GM15510 (cell line): ENCODE data around the gene HMGB4.

ENCODE experiments used
- POLR2A ChIP-seq: IDR thresholded peaks from 3 replicates; pipeline ENCODE4 v1.6.1; 2011; ENCODE audit warnings: borderline replicate concordance; ENCODE audit not compliant: insufficient read length; ENCODE audit errors: extremely low read depth

HMGB4 gene

DNA sequence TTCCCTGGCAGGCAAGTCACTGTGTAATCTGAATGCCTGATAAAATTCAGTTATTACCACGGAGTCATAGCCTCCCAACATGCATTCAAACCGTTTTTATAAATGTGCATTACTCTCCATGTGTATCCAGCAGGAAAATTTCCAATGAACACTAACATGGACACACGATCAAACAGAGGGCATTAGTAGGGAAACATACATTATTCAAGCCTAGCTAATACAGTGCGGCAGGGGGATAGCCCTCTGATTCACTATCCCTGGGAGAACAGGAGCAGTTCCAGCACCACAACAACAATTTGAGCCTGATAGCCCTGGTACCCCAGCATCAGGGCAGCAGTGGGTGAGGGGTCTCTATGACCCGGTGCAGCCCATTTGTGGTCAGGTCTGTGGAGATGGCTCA, 35.8 kb upstream of the HMGB4 start:
- TF ChIP-seq POLR2A, result no peak

DNA sequence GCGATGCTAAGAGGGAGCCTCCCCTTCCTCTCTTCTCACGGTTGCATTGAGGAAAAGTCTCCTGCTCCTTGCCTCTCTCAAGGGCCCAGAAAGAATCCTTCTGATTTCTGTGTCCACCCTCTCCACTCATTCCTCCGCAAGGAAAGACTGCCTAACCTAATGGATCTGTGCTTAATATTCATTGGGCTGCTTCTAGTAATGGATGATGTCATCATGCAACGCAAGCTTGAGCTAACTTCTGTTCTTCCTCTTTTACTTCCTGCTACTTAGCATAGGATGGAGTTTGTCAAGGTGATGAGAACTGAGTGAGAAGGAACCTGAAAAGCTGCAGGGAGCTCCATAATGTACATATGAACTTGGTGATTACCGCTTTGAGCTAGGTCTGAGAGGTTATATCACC, 35.2 kb upstream of the HMGB4 start:
- TF ChIP-seq POLR2A, result no peak

DNA sequence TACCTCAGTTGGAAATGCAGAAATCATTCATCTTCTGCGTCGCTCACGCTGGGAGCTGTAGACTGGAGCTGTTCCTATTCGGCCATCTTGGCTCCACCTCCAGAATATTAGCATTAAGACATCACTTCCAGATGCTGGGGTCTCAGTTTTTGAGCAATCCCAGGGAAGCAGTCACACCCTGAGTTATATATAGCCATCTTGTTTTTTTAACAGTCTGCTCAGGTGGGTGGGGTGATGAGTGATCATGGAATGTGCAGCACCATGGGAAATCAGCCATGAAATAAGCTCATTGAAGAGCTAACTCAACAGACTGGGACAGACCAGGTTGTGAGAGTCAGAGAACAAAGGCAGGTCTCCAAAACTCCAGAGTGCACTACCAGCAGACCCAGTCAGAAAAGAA, 27.0 kb upstream of the HMGB4 start:
- TF ChIP-seq POLR2A, result no peak

DNA sequence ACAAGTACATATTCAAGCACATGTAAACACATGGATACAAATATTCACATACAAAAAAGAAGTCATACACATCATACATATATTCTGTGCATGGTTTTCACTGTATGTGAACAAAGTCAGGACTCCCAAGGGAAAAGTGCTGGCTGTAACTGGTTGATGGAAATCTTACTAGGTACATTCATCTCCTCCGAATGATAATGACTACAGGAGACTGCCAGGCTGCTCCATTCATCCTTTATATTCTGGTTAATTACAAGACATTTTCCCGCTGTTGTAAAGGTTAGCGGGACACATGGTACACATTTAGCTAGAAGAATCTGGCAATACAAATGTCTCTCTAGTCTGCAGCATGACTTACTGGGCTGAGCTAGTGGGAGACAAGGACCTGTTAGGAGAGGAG, 26.2 kb upstream of the HMGB4 start:
- no peak for TF ChIP-seq POLR2A

DNA sequence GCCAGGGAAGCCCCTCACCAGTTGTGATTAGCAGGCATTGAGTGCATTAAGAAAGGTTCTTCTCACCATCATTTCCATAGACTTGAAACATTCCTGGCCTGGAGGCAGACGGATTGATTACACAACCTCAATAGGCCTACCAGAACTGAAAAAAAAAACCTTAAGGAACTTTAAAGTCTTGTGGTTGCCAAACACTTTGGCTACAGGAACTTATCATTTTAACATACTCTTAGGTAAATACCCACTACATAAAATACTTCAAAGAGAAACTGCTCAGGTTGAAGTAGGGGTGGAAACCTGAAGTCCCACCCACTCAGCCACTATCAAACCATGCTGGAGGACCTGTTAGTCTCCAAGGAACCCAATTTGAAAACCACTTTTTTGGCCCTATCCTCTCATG, 22.4 kb upstream of the HMGB4 start:
- no peak for TF ChIP-seq POLR2A

DNA sequence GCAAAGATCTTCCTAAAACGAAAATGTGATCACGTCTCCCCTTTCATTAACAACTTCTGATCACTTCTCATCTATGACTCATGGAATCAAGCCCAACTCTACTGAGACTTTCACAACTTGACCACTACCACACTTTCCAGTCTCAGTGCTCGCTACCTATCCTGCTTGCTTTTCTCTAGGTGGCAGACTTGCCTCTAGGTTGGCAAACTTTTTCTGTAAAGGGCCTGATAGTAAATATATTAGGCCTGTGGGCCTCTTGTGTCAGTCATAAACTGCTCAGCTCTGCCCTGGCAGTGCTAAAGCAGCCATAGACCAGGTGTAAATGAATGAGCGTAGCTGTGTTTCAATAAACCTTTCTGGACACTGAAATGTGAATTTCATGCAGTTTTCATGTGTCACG, 21.5 kb upstream of the HMGB4 start:
- no peak for TF ChIP-seq POLR2A

DNA sequence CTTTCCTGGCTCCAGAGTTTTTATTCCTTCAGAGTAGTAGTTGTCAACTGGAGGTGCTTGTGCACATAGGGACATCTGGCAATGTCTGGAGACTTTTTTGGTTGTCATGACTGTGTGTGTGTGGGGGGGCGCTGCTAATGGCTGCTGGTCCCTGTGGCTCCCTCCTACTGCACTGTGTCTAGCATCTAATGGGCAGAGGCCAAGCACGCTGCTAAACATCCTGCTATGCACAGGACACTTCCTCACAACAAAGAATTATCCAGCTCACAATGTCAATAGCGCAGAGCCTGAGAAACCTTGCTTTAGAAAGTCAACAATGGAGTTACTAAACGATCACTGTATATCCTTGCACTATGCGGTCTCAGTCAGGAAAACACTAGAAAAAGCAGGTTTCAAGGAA, 19.7 kb upstream of the HMGB4 start:
- no peak for TF ChIP-seq POLR2A

DNA sequence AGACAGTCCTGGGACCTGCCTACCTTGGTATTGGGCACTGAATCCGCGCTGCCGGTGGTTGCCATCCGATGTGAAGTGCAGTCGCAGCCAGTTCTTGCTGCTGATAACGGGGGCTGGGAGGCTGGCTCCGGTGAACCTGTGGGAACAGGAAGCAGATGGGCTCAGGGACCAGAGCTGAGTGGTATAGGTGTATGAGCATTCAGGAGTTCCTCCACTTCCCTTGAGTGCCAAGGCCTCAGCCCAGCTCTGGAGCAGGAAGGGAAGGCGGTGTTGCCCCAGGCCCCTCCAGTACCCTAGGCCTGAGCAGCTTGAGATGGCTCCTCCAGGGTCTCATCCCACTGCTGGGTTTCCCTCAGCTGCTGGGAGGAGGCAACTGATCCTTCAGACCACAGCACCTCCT, 17.0 kb upstream of the HMGB4 start:
- no peak for TF ChIP-seq POLR2A

DNA sequence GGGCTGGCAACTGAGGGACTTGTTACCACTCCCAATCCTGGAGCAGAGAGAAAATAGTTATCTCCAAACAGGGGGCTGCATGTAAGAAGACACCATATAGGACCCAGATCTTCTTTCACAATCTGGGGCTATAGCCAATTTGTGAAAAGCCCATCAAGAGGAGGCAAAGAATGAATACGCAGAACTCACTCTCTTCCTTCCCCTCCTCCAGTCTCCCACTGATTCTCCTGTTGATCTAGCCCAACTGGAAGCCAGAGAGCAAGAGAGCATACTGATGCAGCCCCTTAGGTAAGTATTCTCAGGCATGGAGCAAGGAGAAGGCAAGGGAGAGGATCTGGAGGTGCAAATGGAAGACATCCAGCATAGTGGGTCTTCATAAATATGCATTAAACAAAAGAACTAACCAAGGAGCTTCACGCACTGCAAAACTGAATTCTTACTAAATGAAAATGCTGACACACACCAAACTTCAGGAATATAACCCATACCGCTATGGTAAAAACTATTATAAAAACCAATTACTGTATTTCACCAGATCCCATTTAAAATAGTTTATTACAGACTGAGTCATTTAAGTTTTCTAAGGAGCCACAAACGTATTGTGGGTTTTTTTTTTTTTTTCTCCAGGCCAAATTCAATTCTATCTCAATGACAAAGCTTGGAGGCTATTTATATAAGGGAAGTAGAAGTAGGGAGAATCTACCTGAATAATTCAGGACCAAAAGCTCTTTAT, 15.5 kb upstream of the HMGB4 start:
- no peak for TF ChIP-seq POLR2A

DNA sequence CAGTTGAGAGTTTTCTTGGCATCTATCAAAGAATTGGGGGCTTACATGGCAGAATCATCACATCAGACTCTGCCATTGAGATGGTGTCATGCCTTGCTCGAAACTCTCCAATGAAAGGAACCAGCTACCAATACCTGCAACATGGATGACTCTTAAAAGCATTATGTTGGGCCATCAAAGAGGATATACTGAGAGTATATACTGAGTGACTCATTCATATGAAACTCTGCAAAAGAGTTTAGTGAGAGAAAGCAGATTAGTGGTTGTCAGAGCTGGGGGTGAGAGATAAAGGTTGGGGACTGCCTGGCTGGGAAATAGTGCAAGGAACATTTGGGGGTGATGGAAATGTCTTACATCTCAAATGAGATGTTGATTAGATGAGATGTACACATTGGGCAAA, 14.7 kb upstream of the HMGB4 start:
- TF ChIP-seq POLR2A, result no peak

DNA sequence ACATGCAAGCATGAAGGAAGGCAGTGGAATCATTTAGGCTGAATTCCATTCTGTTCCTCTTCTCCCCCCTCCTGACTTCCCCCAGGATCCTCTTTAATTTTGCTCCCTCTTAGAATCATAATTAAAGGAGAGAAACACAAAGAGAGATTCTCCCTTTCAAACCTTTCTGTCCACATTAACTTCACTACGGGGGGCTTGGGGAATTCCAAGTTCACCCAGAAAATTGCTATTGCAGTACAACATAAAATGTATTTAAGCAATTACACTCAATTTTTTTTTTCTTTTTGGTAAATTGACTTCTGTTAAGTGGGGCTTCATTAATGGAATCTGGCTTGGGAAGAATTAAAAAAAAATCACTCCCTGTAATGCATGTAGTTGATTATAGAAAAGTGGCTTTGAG, 13.4 kb upstream of the HMGB4 start:
- no peak for TF ChIP-seq POLR2A

DNA sequence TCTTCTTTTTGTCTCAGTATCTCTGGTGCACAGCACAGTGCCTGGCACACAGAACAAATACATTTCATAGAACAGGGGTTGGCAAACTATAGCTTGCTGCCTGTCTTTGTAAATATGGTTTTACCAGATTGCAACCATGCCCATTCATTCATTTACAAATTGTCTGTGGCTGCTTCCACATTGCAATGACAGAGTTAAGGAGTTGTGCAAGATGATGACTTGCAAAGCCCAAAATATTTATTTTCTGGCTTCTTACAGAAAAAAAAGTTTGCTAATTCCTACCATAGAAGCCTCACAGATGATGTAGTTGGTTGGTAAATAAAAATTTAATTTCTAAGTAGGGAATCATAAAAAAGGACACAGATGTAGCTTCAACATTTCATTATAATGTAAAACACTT, 11.2 kb upstream of the HMGB4 start:
- no peak for TF ChIP-seq POLR2A

DNA sequence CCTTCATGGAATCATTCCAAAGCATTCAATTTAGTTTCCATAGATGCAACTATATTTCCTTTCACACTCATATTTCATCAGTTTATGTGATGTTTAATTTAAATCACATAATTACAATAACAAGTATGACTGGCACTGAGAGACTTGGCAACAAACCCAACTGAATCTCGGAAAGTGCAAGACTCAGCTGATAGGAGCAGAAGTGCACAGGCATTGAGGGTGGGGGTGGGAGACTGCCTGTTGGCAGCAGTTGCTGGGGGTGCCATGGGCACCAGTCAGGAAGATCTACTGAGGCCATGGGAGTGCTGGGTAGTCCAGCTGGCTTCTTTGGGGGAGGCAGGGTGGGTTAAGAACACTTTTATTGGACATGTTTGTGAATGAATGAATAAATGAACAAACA, 10.4 kb upstream of the HMGB4 start:
- TF ChIP-seq POLR2A, result no peak

DNA sequence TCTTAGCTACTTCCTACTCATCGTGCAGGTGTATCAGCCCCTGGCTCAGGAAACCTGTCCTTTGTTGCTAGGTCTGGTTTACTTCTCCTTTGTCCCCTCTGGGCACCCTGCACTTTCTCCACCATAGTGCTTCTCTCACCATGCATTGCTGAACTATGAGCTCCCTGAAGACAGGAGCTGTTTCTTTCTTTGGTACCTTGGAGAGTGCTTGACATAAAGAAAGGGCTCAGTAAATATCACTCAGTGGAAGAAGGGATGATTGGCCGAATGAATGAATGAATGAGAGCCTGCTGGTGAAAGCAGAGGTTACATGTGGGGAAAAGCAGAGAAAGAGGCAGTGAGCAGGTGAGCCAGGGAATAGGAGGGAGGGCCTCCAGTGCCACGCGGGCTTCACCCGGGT, 9.8 kb upstream of the HMGB4 start:
- TF ChIP-seq POLR2A, result no peak

DNA sequence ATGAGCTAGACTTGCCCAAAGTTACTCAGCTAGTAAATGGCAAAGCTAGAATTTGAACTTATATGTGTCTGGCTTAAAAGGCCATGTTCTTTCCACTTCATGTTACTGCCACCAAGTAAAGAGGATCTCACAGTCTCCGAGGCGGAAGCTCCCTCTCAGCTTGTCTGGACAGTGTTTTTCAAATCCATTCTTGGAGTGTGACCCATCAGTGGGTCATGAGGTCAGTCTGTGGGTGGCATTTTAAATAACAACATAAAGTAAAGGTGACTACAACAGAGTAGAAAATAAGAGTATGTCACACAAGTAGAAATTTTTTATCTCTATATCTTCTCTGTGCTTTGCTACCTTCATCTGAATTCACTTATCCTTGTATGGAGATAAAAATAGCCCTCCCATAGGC, 3.2 kb upstream of the HMGB4 start:
- TF ChIP-seq POLR2A, result no peak

DNA sequence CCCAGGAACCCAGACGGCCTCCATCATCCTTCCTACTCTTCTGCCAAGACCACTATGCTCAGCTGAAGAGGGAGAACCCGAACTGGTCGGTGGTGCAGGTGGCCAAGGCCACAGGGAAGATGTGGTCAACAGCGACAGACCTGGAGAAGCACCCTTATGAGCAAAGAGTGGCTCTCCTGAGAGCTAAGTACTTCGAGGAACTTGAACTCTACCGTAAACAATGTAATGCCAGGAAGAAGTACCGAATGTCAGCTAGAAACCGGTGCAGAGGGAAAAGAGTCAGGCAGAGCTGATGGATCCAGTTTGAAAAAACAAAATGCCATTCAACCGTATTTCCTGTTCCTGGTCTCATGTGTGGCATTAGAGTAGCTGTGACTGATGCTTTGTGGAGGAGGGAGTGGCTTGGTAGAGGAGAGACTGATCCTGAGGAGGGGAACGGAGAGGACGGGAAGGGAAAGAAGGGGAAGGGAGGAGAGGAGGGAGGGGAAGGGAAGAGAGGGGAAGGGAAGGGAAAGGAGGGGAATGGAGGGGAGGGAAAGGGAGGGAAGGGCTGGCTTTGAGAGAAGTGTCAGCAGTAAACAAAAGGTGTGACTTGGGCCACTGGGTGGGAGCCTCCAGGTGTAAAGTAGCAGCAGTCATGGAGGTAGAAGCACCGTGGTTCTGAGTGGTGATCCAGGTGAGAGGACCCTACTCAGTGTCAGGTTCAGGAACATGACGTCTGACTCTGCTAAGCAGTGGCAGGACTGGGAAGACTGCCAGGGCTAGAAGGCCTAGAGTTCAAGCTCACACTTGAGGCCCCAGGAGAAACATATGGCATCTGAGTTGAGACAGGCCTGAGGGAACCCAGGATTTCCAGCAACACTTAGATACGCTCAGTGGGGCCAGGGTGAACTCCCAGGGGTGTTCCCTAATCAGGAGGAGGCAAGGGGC, 846 bp downstream of the HMGB4 start:
- no peak for TF ChIP-seq POLR2A

DNA sequence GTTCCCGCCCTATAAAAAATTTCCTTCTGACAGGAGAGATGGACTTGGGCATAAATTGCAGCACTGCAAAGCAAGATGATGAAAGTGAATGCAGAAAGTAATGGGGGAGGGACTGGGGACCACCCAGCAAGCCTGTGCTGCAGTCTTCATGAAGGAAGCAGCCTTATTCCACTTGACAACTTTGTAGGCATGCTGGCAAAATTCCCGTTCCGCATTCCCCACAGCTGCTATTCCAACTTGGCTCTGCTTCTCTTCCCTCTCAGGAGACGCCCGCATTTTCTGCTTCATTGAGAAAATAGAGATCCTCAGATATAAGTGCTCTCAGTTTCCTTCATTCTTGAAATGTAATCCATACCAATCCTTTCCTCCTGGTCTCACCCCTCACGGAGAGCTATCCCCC, 2.4 kb downstream of the HMGB4 start:
- no peak for TF ChIP-seq POLR2A

DNA sequence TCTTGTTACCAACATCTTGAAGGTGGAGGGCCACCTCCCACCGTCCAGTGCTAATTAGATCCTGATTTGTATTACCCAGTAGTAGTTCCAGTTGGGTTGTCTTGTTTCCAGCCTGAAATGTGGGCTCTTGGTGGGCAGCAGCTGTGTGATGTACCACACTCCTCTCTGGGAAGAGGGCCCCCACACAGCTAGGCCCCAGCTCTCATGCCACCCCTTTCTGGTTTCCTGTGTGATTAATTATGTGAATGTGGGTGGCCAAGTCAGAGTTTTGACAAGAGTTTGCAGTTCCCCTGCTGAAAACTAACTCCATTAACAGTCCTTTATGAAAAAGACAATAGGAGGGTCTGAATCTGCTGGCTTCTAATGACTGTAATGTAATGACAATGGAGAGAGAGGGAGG, 3.8 kb downstream of the HMGB4 start:
- TF ChIP-seq POLR2A, result no peak
